Natural killer cell (primary cell): Measurements from ENCODE around the gene H1-8. TPM values are rescaled to one million over a fixed set of nuclear protein-coding genes. Genes with fewer than 3 reads are reported as not detected.

Source experiments
- ATAC-seq, 3 donors: fragments of 150-1000 bp in 2 of 3; fragments of 200-7000 bp in 1 of 3; cut with Tn5 transposase; 1 replicate in 1 of 3; 2 replicates in 2 of 3; pipeline ENCODE4 v1.10.0; 2021; ENCODE audit warnings: mild to moderate bottlenecking in 2 of 3, moderate library complexity in 2 of 3
- DNase-seq, 2 donors: peaks; one replicate each; pipeline versions ENCODE4 v3.0.0 to v3.0.0-alpha.2; 2013 to 2021; ENCODE audit warnings: mixed read lengths in 1 of 2
- H3K27ac ChIP-seq: one replicate; pipeline ENCODE4 v1.5.1; 2013; ENCODE audit warnings: mild to moderate bottlenecking, low read length
- H3K27me3 ChIP-seq: one replicate; pipeline ENCODE4 v1.6.1; 2013; ENCODE audit warnings: low read length; ENCODE audit not compliant: control insufficient read depth, insufficient read depth
- H3K36me3 ChIP-seq: one replicate; pipeline ENCODE4 v1.6.1; 2013; ENCODE audit warnings: low read length; ENCODE audit not compliant: control insufficient read depth, insufficient read depth
- H3K4me1 ChIP-seq: one replicate; pipeline ENCODE4 v1.6.1; 2013; ENCODE audit warnings: low read length; ENCODE audit not compliant: control insufficient read depth, insufficient read depth
- H3K4me3 ChIP-seq: one replicate; pipeline ENCODE4 v1.5.1; 2013; ENCODE audit warnings: low read length
- H3K9me3 ChIP-seq: one replicate; pipeline ENCODE4 v1.6.1; 2013; ENCODE audit warnings: low read length; ENCODE audit not compliant: control insufficient read depth, insufficient read depth
- H3K27ac Mint-ChIP-seq, 2 donors: one replicate each; pipeline ENCODE4 v1.8.0; 2022; ENCODE audit warnings: mild to moderate bottlenecking in 2 of 2, mixed read lengths in 2 of 2, moderate library complexity in 1 of 2
- H3K27me3 Mint-ChIP-seq, 2 donors: one replicate each; pipeline ENCODE4 v1.8.0; 2022; ENCODE audit warnings: low read depth in 2 of 2, mixed read lengths in 2 of 2
- H3K36me3 Mint-ChIP-seq: one replicate; pipeline ENCODE4 v1.8.0; 2022; ENCODE audit warnings: mixed read lengths
- H3K4me1 Mint-ChIP-seq, 2 donors: one replicate each; pipeline ENCODE4 v1.8.0; 2022; ENCODE audit warnings: mixed read lengths in 2 of 2
- H3K4me3 Mint-ChIP-seq: one replicate; pipeline ENCODE4 v1.8.0; 2022; ENCODE audit warnings: mild to moderate bottlenecking, moderate library complexity, mixed read lengths
- H3K9me3 Mint-ChIP-seq, 2 donors: one replicate each; pipeline ENCODE4 v1.8.0; 2022; ENCODE audit warnings: mixed read lengths in 2 of 2
- CTCF ChIP-seq: fragments of 200-600 bp; IDR thresholded peaks from one replicate; pipeline ENCODE4 v1.8.0; 2022; ENCODE audit warnings: antibody characterized with exemption
- WGBS: methylation state at CpG from one replicate; pipeline ENCODE4 v1.1.7; 2013; ENCODE audit warnings: missing lambda C conversion rate; ENCODE audit not compliant: insufficient coverage; 5-methylcytosine and 5-hydroxymethylcytosine counted together
- intact Hi-C: fragments of 100-400 bp; cut with micrococcal nuclease; formaldehyde crosslinking; loops from one replicate; pipeline ENCODE4 v1.14.2; 2022
- total RNA-seq, 4 donors: library from RNA; stranded (reverse); fragments of 120-200 nt in 1 of 4; gene quantifications; one replicate each; pipeline versions ENCODE4 v1.2.3 to v1.2.4, GENCODE V29; 2013 to 2022

The H1-8 gene
- total RNA-seq, 3 donors from 2014 or later (not counting 1 experiment from before 2014, with no cell fraction given): not detected

GRCh38 chr3:129530251-129530791 lies 12.7 kb upstream of the H1-8 start:
- no peaks in the 10 kb centered on the region for H3K4me1 Mint-ChIP-seq
- no peaks in the 10 kb centered on the region for H3K36me3 Mint-ChIP-seq
- Histone ChIP-seq H3K4me1 (peaks cover 11% of the 10 kb centered on the region), H3K4me3 (no peak overlapping the region), H3K27me3 (no peaks in the 10 kb centered on the region), H3K36me3 (no peaks in the 10 kb centered on the region), H3K9me3 (no peaks in the 10 kb centered on the region), H3K27ac (no peak overlapping the region)
- ATAC-seq (no peak), DNase-seq (no peak)
- no peak overlapping the region for H3K27ac Mint-ChIP-seq
- no peak for TF ChIP-seq CTCF
- H3K4me3 Mint-ChIP-seq: no peak overlapping the region
- no peaks in the 10 kb centered on the region for H3K27me3 Mint-ChIP-seq
- intact Hi-C loops: no loop called here
- no peaks in the 10 kb centered on the region for H3K9me3 Mint-ChIP-seq
- 90% methylated on average over 6 of the region's 6 CpGs for WGBS

GRCh38 chr3:129530821-129531220 lies 12.2 kb upstream of the H1-8 start:
- Mint-ChIP-seq H3K9me3 (no peaks in the 10 kb centered on the region), H3K4me1 (no peaks in the 10 kb centered on the region), H3K36me3 (no peaks in the 10 kb centered on the region), H3K27me3 (no peaks in the 10 kb centered on the region), H3K27ac (no peak overlapping the region), H3K4me3 (no peak overlapping the region)
- intact Hi-C loops: no loop called here
- no peaks in the 10 kb centered on the region for H3K36me3 ChIP-seq
- no peak for TF ChIP-seq CTCF
- H3K4me3 ChIP-seq: no peak overlapping the region
- 94% methylated on average over 13 of the region's 13 CpGs for WGBS
- H3K27me3 ChIP-seq: no peaks in the 10 kb centered on the region
- no peak overlapping the region for H3K27ac ChIP-seq
- DNase-seq: no peak
- peaks cover 6% of the 10 kb centered on the region for H3K4me1 ChIP-seq
- H3K9me3 ChIP-seq: no peaks in the 10 kb centered on the region
- ATAC-seq: no peak

GRCh38 chr3:129531699-129532098 lies 11.3 kb upstream of the H1-8 start:
- Histone ChIP-seq H3K36me3 (no peaks in the 10 kb centered on the region), H3K4me1 (no peaks in the 10 kb centered on the region), H3K27me3 (no peaks in the 10 kb centered on the region), H3K9me3 (no peaks in the 10 kb centered on the region), H3K27ac (no peak overlapping the region), H3K4me3 (no peak overlapping the region)
- 89% methylated on average over 11 of the region's 11 CpGs for WGBS
- Mint-ChIP-seq H3K9me3 (no peaks in the 10 kb centered on the region), H3K27me3 (no peaks in the 10 kb centered on the region), H3K36me3 (no peaks in the 10 kb centered on the region), H3K4me1 (no peaks in the 10 kb centered on the region), H3K4me3 (no peak overlapping the region), H3K27ac (no peak overlapping the region)
- ATAC-seq: no peak
- TF ChIP-seq CTCF: no peak
- DNase-seq: no peak
- intact Hi-C loops: no loop called here

- DNase-seq (no peak), ATAC-seq (no peak)
- H3K4me1 ChIP-seq: no peaks in the 10 kb centered on the region
- no peaks in the 10 kb centered on the region for H3K27me3 ChIP-seq
- WGBS: 96% methylated on average over 20 of the region's 20 CpGs
- Mint-ChIP-seq H3K4me1 (no peaks in the 10 kb centered on the region), H3K27ac (no peak overlapping the region), H3K36me3 (no peaks in the 10 kb centered on the region), H3K27me3 (no peaks in the 10 kb centered on the region), H3K4me3 (no peak overlapping the region), H3K9me3 (no peaks in the 10 kb centered on the region)
- no peaks in the 10 kb centered on the region for H3K36me3 ChIP-seq
- no peak for TF ChIP-seq CTCF
- intact Hi-C loops: no loop called here
- no peaks in the 10 kb centered on the region for H3K9me3 ChIP-seq
- H3K27ac ChIP-seq: no peak overlapping the region
- no peak overlapping the region for H3K4me3 ChIP-seq
Observed at GRCh38 chr3:129532261-129532660, 10.7 kb upstream of the H1-8 start.
